OCI-LY7 (cell line): ENCODE measurements around the gene VWA5B2. TPM values are rescaled to one million over a fixed set of nuclear protein-coding genes. Genes with fewer than 3 reads are reported as not detected.

Experiments used
- BruUV-seq: library from RNA; stranded (reverse); fragments of 400-500 nt; replicated peaks from 2 replicates; lab custom pipeline; 2021; lab: Mats Ljungman, UMichigan
- CTCF ChIA-PET: fragments of 300-600 bp; sonication (Branson Sonifier 250); formaldehyde crosslinking; loops from one replicate; lab custom pipeline; 2022; ENCODE audit warnings: antibody characterized with exemption; ENCODE audit not compliant: unreplicated experiment; lab: Charles Lee
- POLR2A ChIA-PET: fragments of 300-600 bp; sonication (Branson Sonifier 250); formaldehyde crosslinking; loops from one replicate; lab custom pipeline; 2022; ENCODE audit warnings: antibody characterized with exemption; lab: Charles Lee
- DNase-seq: peaks from one replicate; pipeline ENCODE4 v3.0.0-alpha.2; 2015; ENCODE audit warnings: low spot score
- H2AFZ ChIP-seq: fragments of 200-600 bp; sonication (generic), shearing (Covaris generic); 2 replicates; pipeline ENCODE4 v1.6.1; 2014; ENCODE audit warnings: mild to moderate bottlenecking, antibody characterized with exemption, low read length, moderate library complexity
- H3K27ac ChIP-seq: fragments of 200-600 bp; sonication (generic); 2 replicates; pipeline ENCODE4 v1.5.1; 2014; ENCODE audit warnings: mixed run types, low read depth, mild to moderate bottlenecking, moderate library complexity, low read length, inconsistent platforms; ENCODE audit not compliant: poor library complexity, severe bottlenecking
- H3K36me3 ChIP-seq: fragments of 200-600 bp; sonication (generic); 2 replicates; pipeline ENCODE4 v1.6.1; 2014; ENCODE audit warnings: mild to moderate bottlenecking, antibody characterized with exemption, low read length, moderate library complexity, mixed read lengths; ENCODE audit not compliant: insufficient read depth
- H3K4me1 ChIP-seq: fragments of 200-600 bp; sonication (generic); 2 replicates; pipeline ENCODE4 v1.5.1; 2014; ENCODE audit warnings: mild to moderate bottlenecking, low read length; ENCODE audit not compliant: insufficient read depth, poor library complexity, severe bottlenecking
- H3K4me2 ChIP-seq: fragments of 200-600 bp; sonication (generic); 2 replicates; pipeline ENCODE4 v1.6.1; 2014; ENCODE audit warnings: mild to moderate bottlenecking, low read length
- H3K4me3 ChIP-seq: fragments of 200-600 bp; sonication (generic); 2 replicates; pipeline ENCODE4 v1.5.1; 2014; ENCODE audit warnings: mild to moderate bottlenecking, low read depth, low read length; ENCODE audit not compliant: poor library complexity, severe bottlenecking
- H3K79me2 ChIP-seq: fragments of 200-600 bp; sonication (generic); 2 replicates; pipeline ENCODE4 v1.6.1; 2016; ENCODE audit warnings: low read depth, mild to moderate bottlenecking, low read length, moderate library complexity, mixed read lengths; ENCODE audit not compliant: insufficient read depth
- H3K9me2 ChIP-seq: fragments of 200-600 bp; sonication (generic); 2 replicates; pipeline ENCODE4 v1.6.1; 2016; ENCODE audit warnings: mild to moderate bottlenecking, low read length, mixed read lengths; ENCODE audit not compliant: insufficient read depth
- H3K9me3 ChIP-seq: fragments of 200-600 bp; sonication (generic); 2 replicates; pipeline ENCODE4 v1.6.1; 2014; ENCODE audit warnings: mild to moderate bottlenecking, mixed run types, low read length, mixed read lengths
- H4K20me1 ChIP-seq: fragments of 200-600 bp; sonication (generic); 2 replicates; pipeline ENCODE4 v1.6.1; 2014; ENCODE audit warnings: mild to moderate bottlenecking, antibody characterized with exemption, low read length, moderate library complexity, mixed read lengths; ENCODE audit not compliant: insufficient read depth
- CTCF ChIP-seq: fragments of 200-600 bp; sonication (generic); conservative IDR thresholded peaks from 2 replicates; pipeline ENCODE4 v1.5.1; 2014; ENCODE audit warnings: mild to moderate bottlenecking, antibody characterized with exemption, low read length, moderate library complexity, mixed read lengths
- EZH2phosphoT487 ChIP-seq: fragments of 200-600 bp; sonication (generic); IDR thresholded peaks from 2 replicates; pipeline ENCODE4 v1.6.1; 2018; ENCODE audit warnings: low read depth, borderline replicate concordance, mild to moderate bottlenecking, mixed run types, antibody characterized with exemption, low read length, moderate library complexity, mixed read lengths
- intact Hi-C: fragments of 100-400 bp; cut with micrococcal nuclease; formaldehyde crosslinking; loops from one replicate; pipeline ENCODE4 v1.10.0; 2022; ENCODE audit not compliant: unreplicated experiment
- total RNA-seq, 2 experiments: library from RNA; depleted of rRNA in 1 of 2; stranded (reverse); fragments of >200 nt in 1 of 2; shearing (Covaris generic) in 1 of 2; gene quantifications; 2 replicates each; pipeline ENCODE4 v1.2.3, GENCODE V29; 2014 to 2022

VWA5B2 gene
- total RNA-seq, 2 experiments from 2014 or later = not detected

GRCh38 chr3:184223946-184224345, 5.4 kb upstream of the VWA5B2 start:
- DNase-seq = no peak
- Histone ChIP-seq H3K36me3 (no peaks in the 10 kb centered on the region), H3K79me2 (no peaks in the 10 kb centered on the region), H2AFZ (no peak overlapping the region), H3K9me2 (no peaks in the 10 kb centered on the region), H4K20me1 (no peaks in the 10 kb centered on the region), H3K4me2 (no peak overlapping the region), H3K4me3 (no peak overlapping the region), H3K27ac (no peak overlapping the region), H3K4me1 (no peaks in the 10 kb centered on the region), H3K9me3 (no peaks in the 10 kb centered on the region)
- CTCF ChIA-PET = no interaction called here
- POLR2A ChIA-PET = no interaction called here
- TF ChIP-seq EZH2phosphoT487 (no peak), CTCF (no peak)
- no TSS peak for BruUV-seq
- intact Hi-C loops = no loop called here

GRCh38 chr3:184227481-184227935, 1.9 kb upstream of the VWA5B2 start:
- TF ChIP-seq CTCF = peak; percentile 84
- no peak for TF ChIP-seq EZH2phosphoT487
- no peak overlapping the region for H3K27ac ChIP-seq
- ChIA-PET POLR2A (interaction anchor here (0.6 to 1.2 kb wide), 4 partner anchors 18 to 226 kb away, joined by 3 to 6 read pairs (median 4); no protein-coding TSS in a partner anchor), CTCF (interaction anchor here (0.6 to 1.6 kb wide), 4 partner anchors 9 to 432 kb away, joined by 3 to 4 read pairs (median 3); no protein-coding TSS in a partner anchor)
- no peaks in the 10 kb centered on the region for H3K9me3 ChIP-seq
- no peak overlapping the region for H3K4me3 ChIP-seq
- H4K20me1 ChIP-seq = no peaks in the 10 kb centered on the region
- peak; percentile 65 for DNase-seq
- intact Hi-C loops = loop anchor here (1.0 kb wide), 1 partner anchor 62 kb away; no protein-coding TSS in a partner anchor
- no peaks in the 10 kb centered on the region for H3K9me2 ChIP-seq
- no peaks in the 10 kb centered on the region for H3K79me2 ChIP-seq
- H2AFZ ChIP-seq = no peak overlapping the region
- no TSS peak for BruUV-seq
- H3K4me1 ChIP-seq = peaks cover 7% of the 10 kb centered on the region
- H3K4me2 ChIP-seq = no peak overlapping the region
- no peaks in the 10 kb centered on the region for H3K36me3 ChIP-seq

- Histone ChIP-seq H2AFZ (no peak overlapping the region), H4K20me1 (no peaks in the 10 kb centered on the region), H3K9me3 (no peaks in the 10 kb centered on the region), H3K79me2 (no peaks in the 10 kb centered on the region), H3K4me1 (peaks cover 7% of the 10 kb centered on the region), H3K4me3 (no peak overlapping the region), H3K4me2 (no peak overlapping the region), H3K9me2 (no peaks in the 10 kb centered on the region), H3K27ac (no peak overlapping the region), H3K36me3 (no peaks in the 10 kb centered on the region)
- BruUV-seq = no TSS peak
- ChIA-PET POLR2A (interaction anchor here (1.2 kb wide), 1 partner anchor 25 kb away, joined by 6 read pairs; no protein-coding TSS in a partner anchor), CTCF (interaction anchor here (0.6 to 1.6 kb wide), 3 partner anchors 8 to 211 kb away, joined by 3 to 13 read pairs (median 3); partner anchors contain the start of gene ABCC5)
- intact Hi-C loops = no loop called here
- DNase-seq = no peak
- no peak for TF ChIP-seq CTCF
Measured at GRCh38 chr3:184228376-184229137, 828 bp upstream of the VWA5B2 start.
